Measurements from ENCODE around the gene PNMT. TPM values are rescaled to one million over a fixed set of nuclear protein-coding genes. Genes with fewer than 3 reads are reported as not detected.

PNMT gene
- total RNA-seq, 1 donor from 2014 or later: 5.1 TPM

GRCh38 chr17:39622380-39623006 lies 45.8 kb upstream of the PNMT start:
- peaks cover 7 to 13% of the 10 kb centered on the region in 2 donors for H3K4me1 ChIP-seq
- peak in 1 of 2 donors; percentile 60 for DNase-seq (ENCODE audit: low spot score in 2 of 2)
- no peak for TF ChIP-seq CTCF (IDR thresholded peaks at IDR 0.05)
- no peaks in the 10 kb centered on the region for H3K9me3 ChIP-seq
- intact Hi-C loops (cut with DNase I): loop anchor here (1.0 kb wide), 5 partner anchors 12 to 132 kb away; partner anchors contain the start of gene MIEN1
- H3K27ac ChIP-seq: no peak overlapping the region
- no peaks in the 10 kb centered on the region for H3K36me3 ChIP-seq
- H3K4me3 ChIP-seq: no peak overlapping the region
- H3K27me3 ChIP-seq: peaks cover 12% of the 10 kb centered on the region

- Histone ChIP-seq H3K27me3 (peaks cover 13% of the 10 kb centered on the region), H3K4me1 (peaks cover 7 to 13% of the 10 kb centered on the region in 2 donors), H3K9me3 (no peaks in the 10 kb centered on the region), H3K36me3 (no peaks in the 10 kb centered on the region), H3K4me3 (no peak overlapping the region), H3K27ac (no peak overlapping the region)
- intact Hi-C loops (cut with DNase I): loop anchor here (1.0 kb wide), 2 partner anchors 11 to 75 kb away; no protein-coding TSS in a partner anchor
- DNase-seq (ENCODE audit: low spot score in 2 of 2): peak; percentile 42 to 91
- TF ChIP-seq CTCF (IDR thresholded peaks at IDR 0.05): peak; percentile 80 to 95 (median 93)
These were observed 44.8 kb upstream of the PNMT start for GRCh38 chr17:39623356-39623950.

GRCh38 chr17:39624313-39624712 lies 43.9 kb upstream of the PNMT start:
- H3K9me3 ChIP-seq: no peaks in the 10 kb centered on the region
- no peaks in the 10 kb centered on the region for H3K36me3 ChIP-seq
- no peak overlapping the region for H3K4me3 ChIP-seq
- intact Hi-C loops (cut with DNase I): no loop called here
- no peak overlapping the region for H3K27ac ChIP-seq
- no peak for DNase-seq (ENCODE audit: low spot score in 2 of 2)
- peaks cover 7 to 13% of the 10 kb centered on the region in 2 donors for H3K4me1 ChIP-seq
- H3K27me3 ChIP-seq: peaks cover 13% of the 10 kb centered on the region
- TF ChIP-seq CTCF (IDR thresholded peaks at IDR 0.05): no peak

DNA sequence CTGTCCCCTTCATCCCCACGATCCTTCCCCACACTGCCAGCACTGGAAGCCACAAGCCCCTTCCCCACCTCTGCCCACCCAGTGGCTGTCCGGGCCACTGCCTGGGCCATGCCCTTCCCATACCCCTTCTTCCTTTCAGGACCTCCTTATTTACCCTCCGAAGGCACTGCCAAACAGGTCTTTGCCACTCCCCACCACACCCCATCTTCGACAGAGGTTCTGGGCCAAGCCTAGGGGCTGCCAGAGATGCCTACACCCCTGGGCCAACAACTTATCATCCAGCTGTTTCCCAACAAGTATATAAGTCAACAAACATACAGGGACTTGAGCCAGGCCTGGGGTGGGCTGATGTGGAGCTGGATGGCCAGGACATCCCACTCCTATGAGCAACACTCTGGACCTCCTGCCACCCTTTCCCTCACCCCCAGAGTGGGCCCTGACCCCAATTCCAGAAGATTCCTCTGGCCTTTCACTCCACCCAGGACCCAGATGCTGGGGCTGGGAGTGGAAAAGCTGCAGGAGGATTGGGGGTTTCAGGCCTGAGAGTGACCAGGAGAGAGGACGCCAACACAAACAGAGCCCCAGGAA lies 43.0 kb upstream of the PNMT start:
- peaks cover 13% of the 10 kb centered on the region for H3K27me3 ChIP-seq
- intact Hi-C loops (cut with DNase I): no loop called here

More for the DNA sequence above, 43.0 kb upstream of the PNMT start:
- Histone ChIP-seq H3K27ac (no peak overlapping the region), H3K36me3 (no peaks in the 10 kb centered on the region), H3K4me3 (no peak overlapping the region), H3K9me3 (no peaks in the 10 kb centered on the region), H3K4me1 (peaks cover 7 to 13% of the 10 kb centered on the region in 2 donors)
- DNase-seq (ENCODE audit: low spot score in 2 of 2): peak in 1 of 2 donors; percentile 57
- TF ChIP-seq CTCF (IDR thresholded peaks at IDR 0.05): no peak
